H9 (cell line): ENCODE data around the gene DGKE. TPM values are rescaled to one million over a fixed set of nuclear protein-coding genes. Genes with fewer than 3 reads are reported as not detected.

Experiments used
- DNase-seq: peaks from one replicate; pipeline ENCODE4 v3.0.0-alpha.2; 2017
- H2AFZ ChIP-seq: one replicate; pipeline ENCODE4 v1.6.1; 2013; ENCODE audit warnings: mild to moderate bottlenecking, low read length, control low read depth, moderate library complexity
- H2AK5ac ChIP-seq: 2 replicates; pipeline ENCODE4 v1.6.1; 2013; ENCODE audit warnings: low read length, control low read depth, mixed read lengths; ENCODE audit not compliant: insufficient read length
- H2BK120ac ChIP-seq: one replicate; pipeline ENCODE4 v1.6.1; 2013; ENCODE audit warnings: low read depth, mild to moderate bottlenecking, low read length, control low read depth, inconsistent platforms; ENCODE audit not compliant: poor library complexity, severe bottlenecking
- H2BK12ac ChIP-seq: 2 replicates; pipeline ENCODE4 v1.6.1; 2013; ENCODE audit warnings: low read length, control low read depth, mixed read lengths, low read depth; ENCODE audit not compliant: insufficient read length
- H2BK15ac ChIP-seq: 2 replicates; pipeline ENCODE4 v1.6.1; 2013; ENCODE audit warnings: low read depth, low read length, control low read depth
- H2BK20ac ChIP-seq: one replicate; pipeline ENCODE4 v1.6.1; 2013; ENCODE audit warnings: low read depth, mild to moderate bottlenecking, low read length, control low read depth, inconsistent platforms; ENCODE audit not compliant: poor library complexity, severe bottlenecking
- H2BK5ac ChIP-seq: 2 replicates; pipeline ENCODE4 v1.6.1; 2013; ENCODE audit warnings: low read length, control low read depth, mixed read lengths; ENCODE audit not compliant: insufficient read length
- H3K14ac ChIP-seq: 2 replicates; pipeline ENCODE4 v1.6.1; 2013; ENCODE audit warnings: low read length, control low read depth; ENCODE audit not compliant: insufficient read depth
- H3K18ac ChIP-seq: 2 replicates; pipeline ENCODE4 v1.6.1; 2013; ENCODE audit warnings: low read depth, mild to moderate bottlenecking, mixed read lengths, low read length, control low read depth; ENCODE audit not compliant: insufficient read length
- H3K23ac ChIP-seq: 2 replicates; pipeline ENCODE4 v1.6.1; 2013; ENCODE audit warnings: low read length, control low read depth, mixed read lengths, low read depth; ENCODE audit not compliant: insufficient read length
- H3K23me2 ChIP-seq: 2 replicates; pipeline ENCODE4 v1.6.1; 2013; ENCODE audit warnings: low read depth, mild to moderate bottlenecking, mixed read lengths, low read length, control low read depth; ENCODE audit not compliant: insufficient read length, poor library complexity, severe bottlenecking
- H3K27ac ChIP-seq: 2 replicates; pipeline ENCODE4 v1.5.1; 2013; ENCODE audit warnings: low read length, control low read depth, mixed read lengths, low read depth; ENCODE audit not compliant: insufficient read length
- H3K27me3 ChIP-seq: 2 replicates; pipeline ENCODE4 v1.6.1; 2013; ENCODE audit warnings: low read length, control low read depth, inconsistent platforms; ENCODE audit not compliant: insufficient read depth
- H3K4ac ChIP-seq: 2 replicates; pipeline ENCODE4 v1.6.1; 2013; ENCODE audit warnings: low read depth, mild to moderate bottlenecking, control low read depth, inconsistent platforms, low read length, moderate library complexity
- H3K4me1 ChIP-seq: 2 replicates; pipeline ENCODE4 v1.6.1; 2013; ENCODE audit warnings: low read length, control low read depth, inconsistent platforms; ENCODE audit not compliant: insufficient read depth
- H3K4me2 ChIP-seq: 2 replicates; pipeline ENCODE4 v1.6.1; 2013; ENCODE audit warnings: low read length, control low read depth, mixed read lengths; ENCODE audit not compliant: insufficient read length, insufficient read depth
- H3K56ac ChIP-seq: 2 replicates; pipeline ENCODE4 v1.6.1; 2013; ENCODE audit warnings: low read depth, mild to moderate bottlenecking, mixed read lengths, low read length, control low read depth; ENCODE audit not compliant: insufficient read length
- H3K79me1 ChIP-seq: 2 replicates; pipeline ENCODE4 v1.6.1; 2013; ENCODE audit warnings: low read depth, mild to moderate bottlenecking, moderate library complexity, low read length, control low read depth, inconsistent platforms; ENCODE audit not compliant: insufficient read depth, poor library complexity, severe bottlenecking
- H3K79me2 ChIP-seq: 2 replicates; pipeline ENCODE4 v1.6.1; 2013; ENCODE audit warnings: low read length, control low read depth, inconsistent platforms; ENCODE audit not compliant: insufficient read depth
- H3K9ac ChIP-seq: 2 replicates; pipeline ENCODE4 v1.6.1; 2013; ENCODE audit warnings: low read length, control low read depth, mixed read lengths; ENCODE audit not compliant: insufficient read length; ENCODE audit errors: extremely low read depth
- H3K9me3 ChIP-seq: one replicate; pipeline ENCODE4 v1.6.1; 2013; ENCODE audit warnings: low read depth, low read length, inconsistent platforms; ENCODE audit not compliant: control insufficient read depth
- H3T11ph ChIP-seq: one replicate; pipeline ENCODE4 v1.6.1; 2013; ENCODE audit warnings: mild to moderate bottlenecking, low read length, control low read depth, inconsistent platforms
- H4K20me1 ChIP-seq: one replicate; pipeline ENCODE4 v1.6.1; 2013; ENCODE audit not compliant: control insufficient read depth, insufficient read length, insufficient read depth
- H4K5ac ChIP-seq: 2 replicates; pipeline ENCODE4 v1.6.1; 2013; ENCODE audit warnings: low read depth, mild to moderate bottlenecking, mixed read lengths, low read length, control low read depth; ENCODE audit not compliant: insufficient read length
- H4K8ac ChIP-seq: replicated peaks from 2 replicates; pipeline ENCODE4 v1.6.1; 2013; ENCODE audit warnings: low read length, control low read depth, mixed read lengths, low read depth; ENCODE audit not compliant: insufficient read length
- H4K91ac ChIP-seq: 2 replicates; pipeline ENCODE4 v1.6.1; 2013; ENCODE audit warnings: low read depth, mild to moderate bottlenecking, moderate library complexity, mixed read lengths, low read length, control low read depth; ENCODE audit not compliant: insufficient read length
- H3K27ac Mint-ChIP-seq, 3 experiments: 2 replicates in 2 of 3; 3 replicates in 1 of 3; pipeline ENCODE4 v1.8.0; 2020 to 2021; ENCODE audit warnings: mixed read lengths in 3 of 3, mild to moderate bottlenecking in 1 of 3, moderate library complexity in 1 of 3
- H3K27me3 Mint-ChIP-seq: 2 replicates; pipeline ENCODE4 v1.8.0; 2021; ENCODE audit warnings: low read depth, mild to moderate bottlenecking, moderate library complexity, mixed read lengths
- H3K36me3 Mint-ChIP-seq, 3 experiments: 2 replicates in 2 of 3; 3 replicates in 1 of 3; pipeline ENCODE4 v1.8.0; 2020 to 2021; ENCODE audit warnings: low read depth in 3 of 3, mixed read lengths in 3 of 3; ENCODE audit not compliant: insufficient read depth in 1 of 3
- H3K4me1 Mint-ChIP-seq, 2 experiments: 2 replicates each; pipeline ENCODE4 v1.8.0; 2020; ENCODE audit warnings: mixed read lengths in 2 of 2
- H3K4me3 Mint-ChIP-seq, 2 experiments: 2 replicates in 1 of 2; 3 replicates in 1 of 2; pipeline ENCODE4 v1.8.0; 2020 to 2021; ENCODE audit warnings: mild to moderate bottlenecking in 2 of 2, mixed read lengths in 2 of 2, moderate library complexity in 1 of 2
- H3K9me3 Mint-ChIP-seq, 2 experiments: 2 replicates in 1 of 2; 3 replicates in 1 of 2; pipeline ENCODE4 v1.8.0; 2020; ENCODE audit warnings: mild to moderate bottlenecking in 2 of 2, mixed read lengths in 2 of 2, moderate library complexity in 1 of 2
- CTCF ChIP-seq: fragments of 200-600 bp; sonication (generic); conservative IDR thresholded peaks from 3 replicates; pipeline ENCODE4 v1.8.0; 2021; ENCODE audit warnings: antibody characterized with exemption, mild to moderate bottlenecking
- WGBS: extraction: QIAGEN DNeasy Blood & Tissue Kit; methylation state at CpG from one replicate; pipeline ENCODE4 v1.1.7; 2013; ENCODE audit warnings: missing lambda C conversion rate, low lambda C conversion rate, mixed read lengths; ENCODE audit not compliant: insufficient read length; ENCODE audit errors: extremely low coverage; 5-methylcytosine and 5-hydroxymethylcytosine counted together
- total RNA-seq: library from RNA; stranded (reverse); gene quantifications from 2 replicates; pipeline ENCODE4 v1.2.1, GENCODE V29; 2021

The DGKE gene
- total RNA-seq, 1 experiment from 2014 or later = 4.9 TPM

- Histone ChIP-seq H3K4me1 (no peaks in the 10 kb centered on the region), H3K79me2 (no peaks in the 10 kb centered on the region), H3T11ph (no peak overlapping the region), H3K27me3 (no peaks in the 10 kb centered on the region), H3K23ac (no peak overlapping the region), H3K9ac (no peak overlapping the region), H3K9me3 (no peaks in the 10 kb centered on the region), H2AFZ (no peak overlapping the region), H4K5ac (no peak overlapping the region), H2BK120ac (no peak overlapping the region), H3K56ac (no peak overlapping the region), H3K79me1 (no peaks in the 10 kb centered on the region), H3K4me2 (no peak overlapping the region), H2AK5ac (no peak overlapping the region), H3K4ac (no peak overlapping the region), H2BK20ac (no peak overlapping the region), H4K91ac (no peak overlapping the region), H3K23me2 (no peaks in the 10 kb centered on the region), H3K14ac (no peak overlapping the region), H4K8ac (no peak overlapping the region), H3K18ac (no peak overlapping the region), H3K27ac (no peak overlapping the region), H2BK5ac (no peak overlapping the region), H2BK12ac (no peak overlapping the region), H4K20me1 (no peaks in the 10 kb centered on the region), H2BK15ac (no peak overlapping the region)
- Mint-ChIP-seq H3K27ac (no peak overlapping the region), H3K27me3 (no peaks in the 10 kb centered on the region), H3K36me3 (peaks cover 0 to 5% (median 5%) of the 10 kb centered on the region in 3 experiments; a peak in 5 of 7 replicates), H3K9me3 (no peaks in the 10 kb centered on the region), H3K4me1 (no peaks in the 10 kb centered on the region), H3K4me3 (no peak overlapping the region)
- peak; percentile 50 for TF ChIP-seq CTCF
- DNase-seq = no peak
- no CpG with 5 or more reads among the region's 3 CpGs for WGBS
These were observed 32.5 kb downstream of the DGKE start for GRCh38 chr17:56866496-56866895.
